Neural progenitor cell (in vitro differentiated cells): ENCODE measurements around the gene E4F1. TPM values are rescaled to one million over a fixed set of nuclear protein-coding genes. Genes with fewer than 3 reads are reported as not detected.

Experiments used
- DNase-seq: peaks from one replicate; pipeline ENCODE4 v3.0.0-alpha.2; 2016; ENCODE audit warnings: low spot score
- H2AFZ ChIP-seq: fragments of 200-600 bp; sonication (generic); replicated peaks from 2 replicates; pipeline ENCODE4 v1.6.1; 2016; ENCODE audit warnings: antibody characterized with exemption
- H3F3A ChIP-seq: fragments of 200-600 bp; sonication (generic); 2 replicates; pipeline ENCODE4 v1.6.1; 2016; ENCODE audit warnings: antibody characterized with exemption, low read depth
- H3K27ac ChIP-seq: fragments of 200-600 bp; sonication (generic); 2 replicates; pipeline ENCODE4 v1.5.1; 2016; ENCODE audit warnings: mild to moderate bottlenecking
- H3K27me3 ChIP-seq: fragments of 200-600 bp; sonication (generic); 2 replicates; pipeline ENCODE4 v1.6.1; 2016; ENCODE audit warnings: mild to moderate bottlenecking, moderate library complexity
- H3K36me3 ChIP-seq: fragments of 200-600 bp; sonication (generic); 2 replicates; pipeline ENCODE4 v1.5.1; 2016
- H3K4me1 ChIP-seq: fragments of 200-600 bp; sonication (generic); 2 replicates; pipeline ENCODE4 v1.6.1; 2016; ENCODE audit warnings: mixed run types
- H3K4me2 ChIP-seq: fragments of 200-600 bp; sonication (generic); 2 replicates; pipeline ENCODE4 v1.6.1; 2016
- H3K4me3 ChIP-seq: fragments of 200-600 bp; sonication (generic); 2 replicates; pipeline ENCODE4 v1.5.1; 2016
- H3K79me2 ChIP-seq: fragments of 200-600 bp; sonication (generic); 2 replicates; pipeline ENCODE4 v1.6.1; 2016; ENCODE audit warnings: low read depth
- H3K9ac ChIP-seq: fragments of 200-600 bp; sonication (generic); 2 replicates; pipeline ENCODE4 v1.6.1; 2016
- H3K9me3 ChIP-seq: fragments of 200-600 bp; sonication (generic); 2 replicates; pipeline ENCODE4 v1.5.1; 2016; ENCODE audit warnings: low read depth
- H4K20me1 ChIP-seq: fragments of 200-600 bp; sonication (generic); 2 replicates; pipeline ENCODE4 v1.6.1; 2016; ENCODE audit warnings: low read depth
- H3K27ac Mint-ChIP-seq: 3 replicates; pipeline ENCODE4 v1.8.0; 2021; ENCODE audit warnings: mixed read lengths
- H3K27me3 Mint-ChIP-seq: 2 replicates; pipeline ENCODE4 v1.8.0; 2022; ENCODE audit warnings: low read depth, mild to moderate bottlenecking, inconsistent platforms, moderate library complexity, mixed read lengths; ENCODE audit not compliant: insufficient read depth
- H3K36me3 Mint-ChIP-seq: 3 replicates; pipeline ENCODE4 v1.8.0; 2021; ENCODE audit warnings: mixed read lengths
- H3K4me1 Mint-ChIP-seq: 3 replicates; pipeline ENCODE4 v1.8.0; 2021; ENCODE audit warnings: mixed read lengths
- H3K4me3 Mint-ChIP-seq: 3 replicates; pipeline ENCODE4 v1.8.0; 2021; ENCODE audit warnings: mild to moderate bottlenecking, moderate library complexity, mixed read lengths
- H3K9me3 Mint-ChIP-seq: 3 replicates; pipeline ENCODE4 v1.8.0; 2020; ENCODE audit warnings: mixed read lengths
- CTCF ChIP-seq: fragments of 200-600 bp; sonication (generic); IDR thresholded peaks from 2 replicates; pipeline ENCODE4 v1.5.1; 2017; ENCODE audit warnings: antibody characterized with exemption, mild to moderate bottlenecking
- EZH2 ChIP-seq: fragments of 200-600 bp; sonication (generic); IDR thresholded peaks from 2 replicates; pipeline ENCODE4 v1.6.1; 2017; ENCODE audit warnings: antibody characterized with exemption, mild to moderate bottlenecking, moderate library complexity
- EZH2phosphoT487 ChIP-seq: fragments of 200-600 bp; sonication (generic); IDR thresholded peaks from 2 replicates; pipeline ENCODE4 v1.6.1; 2017; ENCODE audit warnings: antibody characterized with exemption
- total RNA-seq: library from RNA; depleted of rRNA; stranded (reverse); fragments of >200 nt; gene quantifications from 2 replicates; pipeline ENCODE4 v1.2.3, GENCODE V29; 2015; ENCODE audit warnings: low replicate concordance

E4F1 gene
- total RNA-seq, 1 donor from 2014 or later: 7.4 TPM

GRCh38 chr16:2210386-2211365 is 12.7 kb upstream of the E4F1 start, which contains the start of gene BRICD5:
TSS of gene BRICD5 (minus strand) at chr16:2210863. CDS start at chr16:2210833, 30 bp downstream.
- Mint-ChIP-seq H3K27me3 (peaks cover 13% of the 10 kb centered on the region), H3K9me3 (no peaks in the 10 kb centered on the region), H3K4me3 (peak within 1 kb of the TSS; percentile 73), H3K4me1 (peaks cover 28% of the 10 kb centered on the region), H3K36me3 (peaks cover 12% of the 10 kb centered on the region), H3K27ac (no peak within 1 kb of the TSS)
- peaks cover 43% of the 10 kb centered on the region for H3F3A ChIP-seq
- H3K4me3 ChIP-seq: no peak within 1 kb of the TSS
- H4K20me1 ChIP-seq: peaks cover 41% of the 10 kb centered on the region
- H2AFZ ChIP-seq: no peak within 1 kb of the TSS
- H3K4me1 ChIP-seq: peaks cover 16% of the 10 kb centered on the region
- no peak within 1 kb of the TSS for H3K4me2 ChIP-seq
- no peak for DNase-seq
- H3K79me2 ChIP-seq: peaks cover 41% of the 10 kb centered on the region
- H3K27ac ChIP-seq: peak within 1 kb of the TSS; percentile 58
- no peaks in the 10 kb centered on the region for H3K36me3 ChIP-seq
- no peak for TF ChIP-seq EZH2phosphoT487
- TF ChIP-seq CTCF: no peak
- no peak for TF ChIP-seq EZH2
- H3K9me3 ChIP-seq: no peaks in the 10 kb centered on the region
- no peaks in the 10 kb centered on the region for H3K27me3 ChIP-seq
- no peak within 1 kb of the TSS for H3K9ac ChIP-seq

- H3K27ac Mint-ChIP-seq: no peak overlapping the region
- peaks cover 11% of the 10 kb centered on the region for H3K27me3 Mint-ChIP-seq
- no peaks in the 10 kb centered on the region for H3K27me3 ChIP-seq
- H3K79me2 ChIP-seq: peaks cover 35% of the 10 kb centered on the region
- TF ChIP-seq CTCF (no peak), EZH2phosphoT487 (no peak), EZH2 (no peak)
- peaks cover 41% of the 10 kb centered on the region for H4K20me1 ChIP-seq
- H3K4me2 ChIP-seq: no peak overlapping the region
- no peak overlapping the region for H3K4me3 ChIP-seq
- peaks cover 48% of the 10 kb centered on the region for H3F3A ChIP-seq
- peaks cover 25% of the 10 kb centered on the region for H3K4me1 Mint-ChIP-seq
- no peak for DNase-seq
- no peak overlapping the region for H3K27ac ChIP-seq
- no peaks in the 10 kb centered on the region for H3K9me3 ChIP-seq
- peaks cover 9% of the 10 kb centered on the region for H3K36me3 Mint-ChIP-seq
- no peaks in the 10 kb centered on the region for H3K36me3 ChIP-seq
- peak overlapping the region; percentile 73 for H3K4me3 Mint-ChIP-seq
- peaks cover 11% of the 10 kb centered on the region for H3K4me1 ChIP-seq
- H2AFZ ChIP-seq: no peak overlapping the region
- H3K9me3 Mint-ChIP-seq: no peaks in the 10 kb centered on the region
- no peak overlapping the region for H3K9ac ChIP-seq
These were observed 11.5 kb upstream of the E4F1 start for GRCh38 chr16:2211923-2212347.

- Histone ChIP-seq H2AFZ (no peak overlapping the region), H3K27me3 (no peaks in the 10 kb centered on the region), H4K20me1 (peaks cover 41% of the 10 kb centered on the region), H3K4me3 (peak overlapping the region; percentile 99), H3K36me3 (no peaks in the 10 kb centered on the region), H3K27ac (no peak overlapping the region), H3K4me1 (peaks cover 11% of the 10 kb centered on the region), H3K79me2 (peaks cover 32% of the 10 kb centered on the region), H3K9ac (peak overlapping the region; percentile 92), H3K9me3 (no peaks in the 10 kb centered on the region), H3K4me2 (peak overlapping the region; percentile 93), H3F3A (peaks cover 47% of the 10 kb centered on the region)
- H3K9me3 Mint-ChIP-seq: no peaks in the 10 kb centered on the region
- H3K4me3 Mint-ChIP-seq: peak overlapping the region; percentile 87
- TF ChIP-seq EZH2phosphoT487 (no peak), EZH2 (no peak), CTCF (no peak)
- peaks cover 21% of the 10 kb centered on the region for H3K4me1 Mint-ChIP-seq
- peaks cover 5% of the 10 kb centered on the region for H3K36me3 Mint-ChIP-seq
- H3K27me3 Mint-ChIP-seq: peaks cover 8% of the 10 kb centered on the region
- no peak overlapping the region for H3K27ac Mint-ChIP-seq
- no peak for DNase-seq
These were observed 10.7 kb upstream of the E4F1 start for GRCh38 chr16:2212362-2213324.
